ENCODE results near the gene ZNF384. TPM values are rescaled to one million over a fixed set of nuclear protein-coding genes. Genes with fewer than 3 reads are reported as not detected.

The ZNF384 gene
- total RNA-seq, 3 donors from 2014 or later (not counting 1 experiment from before 2014, with no cell fraction given): 95.1 to 101 (median 100) TPM

DNA sequence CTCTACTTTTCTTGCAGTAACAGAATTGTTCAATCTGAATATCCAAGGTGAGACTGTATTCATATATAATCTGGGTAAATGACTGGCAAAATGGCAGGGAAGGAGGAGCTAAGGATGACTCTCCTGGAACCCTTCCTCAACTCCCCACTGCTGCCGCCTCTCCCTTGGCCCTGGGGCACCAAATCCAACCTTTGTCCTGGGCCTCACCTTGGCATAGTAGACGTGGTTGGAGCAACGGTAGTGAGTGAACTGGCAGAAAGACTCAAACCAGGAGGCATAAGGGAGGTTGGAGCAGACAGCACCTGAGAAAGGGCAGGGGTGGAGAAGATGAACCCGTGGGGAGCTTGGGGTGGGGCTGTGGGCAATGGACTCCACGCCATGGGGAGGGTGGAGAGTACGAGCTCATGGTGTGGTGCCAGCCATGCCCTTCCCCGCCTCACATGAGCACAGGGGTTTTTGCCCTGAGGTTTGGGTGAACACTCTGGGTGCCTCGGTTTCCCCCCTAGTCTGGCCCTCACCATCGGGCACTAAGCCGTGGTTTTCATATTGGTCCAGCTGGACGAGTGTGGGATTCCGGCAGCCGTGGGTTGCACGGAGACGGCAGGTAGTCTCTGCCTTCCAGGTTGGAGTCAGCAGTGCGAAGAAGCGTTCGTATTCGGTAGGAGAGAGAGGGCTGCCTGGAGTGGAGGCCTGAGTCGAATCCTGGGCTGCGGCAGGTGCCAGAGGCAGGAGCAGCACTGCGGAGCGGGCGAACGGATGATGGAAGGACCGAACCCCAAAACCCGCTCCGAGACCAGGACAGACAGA lies 42.7 kb downstream of the ZNF384 start:
- peak overlapping the region; percentile 67 to 86 for H3K27ac Mint-ChIP-seq
- H3K4me3 Mint-ChIP-seq: peak overlapping the region; percentile 83
- Histone ChIP-seq H3K4me1 (ENCODE audit: control insufficient read depth, insufficient read depth, low read length) (peaks cover 25% of the 10 kb centered on the region), H3K27me3 (ENCODE audit: control insufficient read depth, insufficient read depth, low read length) (no peaks in the 10 kb centered on the region), H3K9me3 (ENCODE audit: control insufficient read depth, insufficient read depth, low read length) (no peaks in the 10 kb centered on the region), H3K27ac (ENCODE audit: low read length) (no peak overlapping the region), H3K36me3 (ENCODE audit: control insufficient read depth, insufficient read depth, low read length) (peaks cover 18% of the 10 kb centered on the region), H3K4me3 (ENCODE audit: low read length) (peak overlapping the region; percentile 17)
- H3K27me3 Mint-ChIP-seq (ENCODE audit: low read depth in 2 of 2): no peaks in the 10 kb centered on the region
- no peaks in the 10 kb centered on the region for H3K36me3 Mint-ChIP-seq
- 64% methylated on average over 28 of the region's 28 CpGs for WGBS (ENCODE audit: insufficient coverage)
- peaks cover 7 to 11% of the 10 kb centered on the region in 2 donors for H3K4me1 Mint-ChIP-seq
- DNase-seq: no peak
- no peaks in the 10 kb centered on the region for H3K9me3 Mint-ChIP-seq
- intact Hi-C loops (cut with micrococcal nuclease): no loop called here
- ATAC-seq: peak in 1 of 3 donors; percentile 18
- TF ChIP-seq, protein P1, sequence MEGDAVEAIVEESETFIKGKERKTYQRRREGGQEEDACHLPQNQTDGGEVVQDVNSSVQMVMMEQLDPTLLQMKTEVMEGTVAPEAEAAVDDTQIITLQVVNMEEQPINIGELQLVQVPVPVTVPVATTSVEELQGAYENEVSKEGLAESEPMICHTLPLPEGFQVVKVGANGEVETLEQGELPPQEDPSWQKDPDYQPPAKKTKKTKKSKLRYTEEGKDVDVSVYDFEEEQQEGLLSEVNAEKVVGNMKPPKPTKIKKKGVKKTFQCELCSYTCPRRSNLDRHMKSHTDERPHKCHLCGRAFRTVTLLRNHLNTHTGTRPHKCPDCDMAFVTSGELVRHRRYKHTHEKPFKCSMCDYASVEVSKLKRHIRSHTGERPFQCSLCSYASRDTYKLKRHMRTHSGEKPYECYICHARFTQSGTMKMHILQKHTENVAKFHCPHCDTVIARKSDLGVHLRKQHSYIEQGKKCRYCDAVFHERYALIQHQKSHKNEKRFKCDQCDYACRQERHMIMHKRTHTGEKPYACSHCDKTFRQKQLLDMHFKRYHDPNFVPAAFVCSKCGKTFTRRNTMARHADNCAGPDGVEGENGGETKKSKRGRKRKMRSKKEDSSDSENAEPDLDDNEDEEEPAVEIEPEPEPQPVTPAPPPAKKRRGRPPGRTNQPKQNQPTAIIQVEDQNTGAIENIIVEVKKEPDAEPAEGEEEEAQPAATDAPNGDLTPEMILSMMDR (IDR thresholded peaks at IDR 0.05): no peak

DNA sequence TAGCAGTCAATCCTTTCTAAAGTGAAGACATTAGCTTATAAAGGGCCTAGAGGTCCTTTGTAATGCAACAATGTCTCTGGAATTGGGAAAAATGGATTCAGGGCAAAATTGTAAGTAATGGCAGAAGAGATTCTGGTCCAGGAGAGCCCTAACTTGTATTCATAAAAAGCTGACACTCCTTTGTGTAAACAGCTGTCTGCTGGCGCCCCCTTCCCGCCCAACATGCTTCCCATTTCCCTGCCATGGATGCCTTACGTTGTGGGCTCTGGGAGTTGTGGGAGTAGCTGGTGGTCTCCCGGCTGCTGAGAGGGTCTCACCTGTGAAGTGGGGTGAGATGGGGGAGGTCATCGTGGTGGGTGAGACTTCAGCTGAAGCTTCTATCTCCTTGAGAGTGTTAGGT lies 44.3 kb downstream of the ZNF384 start:
- TF ChIP-seq, protein P1 (IDR thresholded peaks at IDR 0.05): no peak
- ATAC-seq: no peak
- Histone ChIP-seq H3K27me3 (ENCODE audit: control insufficient read depth, insufficient read depth, low read length) (no peaks in the 10 kb centered on the region), H3K4me3 (ENCODE audit: low read length) (no peak overlapping the region), H3K27ac (ENCODE audit: low read length) (no peak overlapping the region), H3K4me1 (ENCODE audit: control insufficient read depth, insufficient read depth, low read length) (peaks cover 25% of the 10 kb centered on the region), H3K36me3 (ENCODE audit: control insufficient read depth, insufficient read depth, low read length) (peaks cover 5% of the 10 kb centered on the region), H3K9me3 (ENCODE audit: control insufficient read depth, insufficient read depth, low read length) (no peaks in the 10 kb centered on the region)
- Mint-ChIP-seq H3K36me3 (no peaks in the 10 kb centered on the region), H3K27ac (no peak overlapping the region), H3K27me3 (ENCODE audit: low read depth in 2 of 2) (no peaks in the 10 kb centered on the region), H3K4me1 (peaks cover 7 to 11% of the 10 kb centered on the region in 2 donors), H3K9me3 (no peaks in the 10 kb centered on the region), H3K4me3 (no peak overlapping the region)
- WGBS (ENCODE audit: insufficient coverage): 79% methylated on average over 4 of the region's 5 CpGs
- DNase-seq: peak in 1 of 2 donors; percentile 30
- intact Hi-C loops (cut with micrococcal nuclease): no loop called here

DNA sequence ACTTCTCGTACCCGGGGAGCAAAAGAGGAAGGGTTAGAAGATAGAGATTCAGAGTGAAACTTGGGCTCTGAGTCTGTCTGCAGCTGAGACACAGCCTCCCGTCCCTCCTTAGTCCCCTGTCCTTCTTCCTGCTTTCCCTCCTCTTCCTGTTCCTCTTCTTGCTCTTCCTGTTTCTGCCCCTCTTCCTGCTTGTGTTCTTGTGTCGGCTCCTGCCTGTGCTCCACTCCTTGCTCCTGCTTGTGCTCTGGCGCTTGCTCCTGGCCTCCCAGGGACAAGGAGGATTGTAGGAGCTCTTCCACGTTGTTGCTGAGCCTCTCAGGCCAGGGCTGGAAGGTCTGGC lies 44.9 kb downstream of the ZNF384 start:
- TF ChIP-seq, protein P1 (IDR thresholded peaks at IDR 0.05): no peak
- Mint-ChIP-seq H3K9me3 (no peaks in the 10 kb centered on the region), H3K36me3 (no peaks in the 10 kb centered on the region), H3K27ac (peak overlapping the region in 1 of 2 donors; percentile 5), H3K4me3 (no peak overlapping the region), H3K4me1 (peaks cover 7 to 11% of the 10 kb centered on the region in 2 donors), H3K27me3 (ENCODE audit: low read depth in 2 of 2) (no peaks in the 10 kb centered on the region)
- peak in 1 of 3 donors; percentile 13 for ATAC-seq
- no peak for DNase-seq
- peak overlapping the region; percentile 31 for H3K27ac ChIP-seq (ENCODE audit: low read length)
- WGBS (ENCODE audit: insufficient coverage): 38% methylated on average over 6 of the region's 6 CpGs
- peaks cover 28% of the 10 kb centered on the region for H3K4me1 ChIP-seq (ENCODE audit: control insufficient read depth, insufficient read depth, low read length)
- H3K27me3 ChIP-seq (ENCODE audit: control insufficient read depth, insufficient read depth, low read length): no peaks in the 10 kb centered on the region
- no peak overlapping the region for H3K4me3 ChIP-seq (ENCODE audit: low read length)
- intact Hi-C loops (cut with micrococcal nuclease): no loop called here
- H3K9me3 ChIP-seq (ENCODE audit: control insufficient read depth, insufficient read depth, low read length): no peaks in the 10 kb centered on the region
- peaks cover 5% of the 10 kb centered on the region for H3K36me3 ChIP-seq (ENCODE audit: control insufficient read depth, insufficient read depth, low read length)
